BLaER1 treated with 17β-estradiol and CSF1 and Interleukin-3, amounts not matched to agents 10 nM and 100 nM (cell line): Measurements from ENCODE around the gene NRCAM.

Source experiments
- H3K27ac ChIP-seq, 11 experiments: shearing (Covaris generic); formaldehyde crosslinking; 2 replicates each; pipeline ENCODE4 v1.8.1; 2022
- H3K27me3 ChIP-seq, 11 experiments: shearing (Covaris generic); formaldehyde crosslinking; 2 replicates each; pipeline ENCODE4 v1.8.1; 2022
- H3K36me3 ChIP-seq, 11 experiments: shearing (Covaris generic); formaldehyde crosslinking; 2 replicates each; pipeline ENCODE4 v1.8.1; 2022
- H3K4me1 ChIP-seq, 10 experiments: shearing (Covaris generic); formaldehyde crosslinking; 2 replicates each; pipeline ENCODE4 v1.8.1; 2022
- H3K4me2 ChIP-seq, 11 experiments: shearing (Covaris generic); formaldehyde crosslinking; 2 replicates each; pipeline ENCODE4 v1.8.1; 2022
- H3K4me3 ChIP-seq, 10 experiments: shearing (Covaris generic); formaldehyde crosslinking; 2 replicates each; pipeline ENCODE4 v1.8.1; 2022
- H3K9ac ChIP-seq, 11 experiments: shearing (Covaris generic); formaldehyde crosslinking; 2 replicates each; pipeline ENCODE4 v1.8.1; 2022
- H3K9me3 ChIP-seq, 11 experiments: shearing (Covaris generic); formaldehyde crosslinking; replicated peaks in 1 of 11; 2 replicates each; pipeline ENCODE4 v1.8.1; 2022
- H4K20me1 ChIP-seq, 11 experiments: shearing (Covaris generic); formaldehyde crosslinking; 2 replicates each; pipeline ENCODE4 v1.8.1; 2022
- Cebpa-rat ChIP-seq, 11 experiments: shearing (Covaris generic); IDR thresholded peaks; 2 replicates each; pipeline ENCODE4 v1.8.1; 2022

Gene NRCAM

GRCh38 chr7:108310351-108310750 is 145.9 kb downstream of the NRCAM start:
- H3K27me3 ChIP-seq, result no peaks in the 10 kb centered on the region
- H4K20me1 ChIP-seq, result no peaks in the 10 kb centered on the region
- no peak overlapping the region for H3K4me3 ChIP-seq
- H3K36me3 ChIP-seq, result no peaks in the 10 kb centered on the region
- H3K9me3 ChIP-seq, result 0 out of 22 replicates have a peak, but pooled peaks cover 0 to 2% (median 0%) of the 10 kb centered on the region in 11 experiments
- peak overlapping the region in 4 of 11 experiments; percentile 53 to 77 (median 61); a peak in 8 of 22 replicates for H3K4me2 ChIP-seq
- H3K9ac ChIP-seq, result no peak overlapping the region
- H3K27ac ChIP-seq, result peak overlapping the region in 2 of 11 experiments; percentile 77 to 80; a peak in 3 of 22 replicates
- TF ChIP-seq Cebpa-rat (IDR thresholded peaks at IDR 0.05), result no peak
- H3K4me1 ChIP-seq, result peaks cover 0 to 64% (median 3%) of the 10 kb centered on the region in 10 experiments; a peak in 9 of 20 replicates

GRCh38 chr7:108308903-108309302 is 147.3 kb downstream of the NRCAM start:
- TF ChIP-seq Cebpa-rat (IDR thresholded peaks at IDR 0.05), result no peak
- H3K9me3 ChIP-seq, result no peaks in the 10 kb centered on the region
- H3K4me2 ChIP-seq, result peak overlapping the region in 3 of 11 experiments; percentile 0 to 77 (median 59); a peak in 4 of 22 replicates
- H3K27ac ChIP-seq, result peak overlapping the region in 2 of 11 experiments; percentile 17 to 35; a peak in 2 of 22 replicates
- H3K9ac ChIP-seq, result no peak overlapping the region
- no peaks in the 10 kb centered on the region for H3K27me3 ChIP-seq
- no peaks in the 10 kb centered on the region for H4K20me1 ChIP-seq
- H3K4me3 ChIP-seq, result no peak overlapping the region
- no peaks in the 10 kb centered on the region for H3K36me3 ChIP-seq
- H3K4me1 ChIP-seq, result peaks cover 0 to 65% (median 3%) of the 10 kb centered on the region in 10 experiments; a peak in 9 of 20 replicates

GRCh38 chr7:108308276-108308675 is 148.0 kb downstream of the NRCAM start:
- Histone ChIP-seq H3K9me3 (no peaks in the 10 kb centered on the region), H3K4me3 (no peak overlapping the region), H3K4me1 (peaks cover 0 to 63% (median 3%) of the 10 kb centered on the region in 10 experiments; a peak in 9 of 20 replicates), H3K36me3 (no peaks in the 10 kb centered on the region), H4K20me1 (no peaks in the 10 kb centered on the region), H3K27me3 (no peaks in the 10 kb centered on the region), H3K4me2 (peak overlapping the region in 3 of 11 experiments; percentile 0 to 77 (median 19); a peak in 4 of 22 replicates), H3K27ac (peak overlapping the region in 2 of 11 experiments; percentile 17 to 35; a peak in 2 of 22 replicates), H3K9ac (no peak overlapping the region)
- TF ChIP-seq Cebpa-rat (IDR thresholded peaks at IDR 0.05), result no peak

GRCh38 chr7:108307595-108307994 is 148.6 kb downstream of the NRCAM start:
- TF ChIP-seq Cebpa-rat (IDR thresholded peaks at IDR 0.05), result no peak
- Histone ChIP-seq H3K9me3 (no peaks in the 10 kb centered on the region), H3K36me3 (no peaks in the 10 kb centered on the region), H3K4me3 (no peak overlapping the region), H3K27ac (no peak overlapping the region), H3K9ac (no peak overlapping the region), H3K4me2 (peak overlapping the region in 1 of 11 experiments; percentile 77; a peak in 1 of 22 replicates), H3K4me1 (peaks cover 0 to 56% (median 3%) of the 10 kb centered on the region in 10 experiments; a peak in 9 of 20 replicates), H3K27me3 (no peaks in the 10 kb centered on the region), H4K20me1 (no peaks in the 10 kb centered on the region)

- Histone ChIP-seq H3K27ac (no peak overlapping the region), H4K20me1 (no peaks in the 10 kb centered on the region), H3K27me3 (no peaks in the 10 kb centered on the region), H3K36me3 (no peaks in the 10 kb centered on the region), H3K4me1 (peaks cover 0 to 52% (median 3%) of the 10 kb centered on the region in 10 experiments; a peak in 9 of 20 replicates), H3K4me2 (no peak overlapping the region), H3K9ac (no peak overlapping the region), H3K9me3 (no peaks in the 10 kb centered on the region), H3K4me3 (no peak overlapping the region)
- TF ChIP-seq Cebpa-rat (IDR thresholded peaks at IDR 0.05), result no peak
These were observed 149.0 kb downstream of the NRCAM start for GRCh38 chr7:108307194-108307593.

GRCh38 chr7:108303332-108303731 is 152.9 kb downstream of the NRCAM start:
- Histone ChIP-seq H3K27me3 (no peaks in the 10 kb centered on the region), H3K9ac (no peak overlapping the region), H3K27ac (no peak overlapping the region), H3K9me3 (no peaks in the 10 kb centered on the region), H4K20me1 (no peaks in the 10 kb centered on the region), H3K4me3 (no peak overlapping the region), H3K4me2 (no peak overlapping the region), H3K4me1 (peaks cover 0 to 13% (median 0%) of the 10 kb centered on the region in 10 experiments; a peak in 4 of 20 replicates), H3K36me3 (no peaks in the 10 kb centered on the region)
- no peak for TF ChIP-seq Cebpa-rat (IDR thresholded peaks at IDR 0.05)

- Histone ChIP-seq H3K9ac (no peak overlapping the region), H3K4me3 (no peak overlapping the region), H3K27me3 (no peaks in the 10 kb centered on the region), H3K4me1 (peaks cover 0 to 11% (median 0%) of the 10 kb centered on the region in 10 experiments; a peak in 5 of 20 replicates), H3K4me2 (no peak overlapping the region), H3K9me3 (no peaks in the 10 kb centered on the region), H4K20me1 (no peaks in the 10 kb centered on the region), H3K27ac (no peak overlapping the region), H3K36me3 (no peaks in the 10 kb centered on the region)
- TF ChIP-seq Cebpa-rat (IDR thresholded peaks at IDR 0.05), result no peak
These were observed 154.8 kb downstream of the NRCAM start for GRCh38 chr7:108301387-108301786.

- H3K27me3 ChIP-seq, result no peaks in the 10 kb centered on the region
- no peak for TF ChIP-seq Cebpa-rat (IDR thresholded peaks at IDR 0.05)
- H3K36me3 ChIP-seq, result no peaks in the 10 kb centered on the region
- H3K4me1 ChIP-seq, result peaks cover 0 to 27% (median 12%) of the 10 kb centered on the region in 10 experiments; a peak in 18 of 20 replicates
- H3K4me3 ChIP-seq, result no peak overlapping the region
- no peaks in the 10 kb centered on the region for H4K20me1 ChIP-seq
- H3K4me2 ChIP-seq, result no peak overlapping the region
- H3K9ac ChIP-seq, result no peak overlapping the region
- no peaks in the 10 kb centered on the region for H3K9me3 ChIP-seq
- H3K27ac ChIP-seq, result no peak overlapping the region
These were observed 156.8 kb downstream of the NRCAM start for GRCh38 chr7:108299251-108299973.

GRCh38 chr7:108296911-108297310 is 159.3 kb downstream of the NRCAM start:
- H3K9me3 ChIP-seq, result no peaks in the 10 kb centered on the region
- TF ChIP-seq Cebpa-rat (IDR thresholded peaks at IDR 0.05), result no peak
- H3K27me3 ChIP-seq, result no peaks in the 10 kb centered on the region
- no peak overlapping the region for H3K4me2 ChIP-seq
- no peaks in the 10 kb centered on the region for H3K36me3 ChIP-seq
- H3K4me1 ChIP-seq, result peaks cover 0 to 52% (median 22%) of the 10 kb centered on the region in 10 experiments; a peak in 19 of 20 replicates
- H3K4me3 ChIP-seq, result no peak overlapping the region
- no peak overlapping the region for H3K9ac ChIP-seq
- no peak overlapping the region for H3K27ac ChIP-seq
- H4K20me1 ChIP-seq, result no peaks in the 10 kb centered on the region
